ENCODE results near the gene PLB1.

The PLB1 gene

GRCh38 chr2:28576714-28577113 is 80.9 kb downstream of the PLB1 start:
- H3K36me3 Mint-ChIP-seq, result no peaks in the 10 kb centered on the region
- H3K4me3 Mint-ChIP-seq, result no peak overlapping the region
- H3K9me3 Mint-ChIP-seq, result no peaks in the 10 kb centered on the region
- no peak for DNase-seq (ENCODE audit: low spot score in 2 of 2)
- no peak overlapping the region for H3K27ac Mint-ChIP-seq
- no peaks in the 10 kb centered on the region for H3K4me1 Mint-ChIP-seq
- ATAC-seq, result no peak

DNA sequence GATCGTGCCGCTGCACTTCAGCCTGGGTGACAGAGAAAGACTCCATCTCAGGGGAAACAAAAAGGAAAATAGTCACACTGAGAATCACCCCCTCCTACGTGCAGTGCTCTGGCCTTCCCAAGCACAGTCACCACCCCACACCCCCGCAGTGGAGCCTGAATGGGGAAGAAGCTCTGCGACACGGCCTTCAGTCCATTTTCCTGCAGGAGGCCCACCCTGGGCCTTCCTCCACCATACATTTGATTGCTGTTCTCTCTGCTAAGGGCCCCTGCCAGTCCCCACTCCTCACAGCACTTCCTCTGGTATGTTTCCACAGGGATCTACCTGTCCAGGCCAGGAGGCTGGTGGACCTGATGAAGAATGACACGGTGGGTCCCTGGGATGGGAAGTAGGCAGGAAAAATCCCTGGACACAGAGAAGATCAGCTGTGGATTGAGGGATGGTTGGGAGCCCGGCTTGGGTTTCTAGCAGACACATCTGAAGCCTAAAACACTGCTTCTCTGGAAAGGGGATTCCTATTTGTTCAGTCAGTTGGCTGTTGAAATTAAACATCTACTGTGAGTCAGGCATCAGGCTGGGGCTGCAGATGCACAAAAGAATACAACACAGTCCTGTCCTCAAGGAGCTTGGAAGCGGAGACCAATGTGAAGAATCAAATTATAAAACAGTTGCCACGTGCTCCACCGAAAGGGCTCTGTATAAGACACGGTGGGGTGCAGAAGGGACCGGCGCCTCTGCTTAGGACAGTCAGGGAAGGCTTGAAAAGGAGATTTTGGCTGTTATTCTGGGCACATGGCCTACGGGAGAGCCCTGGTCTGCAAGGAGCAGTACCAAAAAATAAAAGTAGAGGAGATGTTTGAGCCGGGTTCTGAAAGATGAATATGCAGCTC is 82.2 kb downstream of the PLB1 start:
- Mint-ChIP-seq H3K4me1 (no peaks in the 10 kb centered on the region), H3K27ac (no peak overlapping the region), H3K9me3 (no peaks in the 10 kb centered on the region), H3K36me3 (no peaks in the 10 kb centered on the region), H3K4me3 (no peak overlapping the region)
- ATAC-seq (no peak), DNase-seq (ENCODE audit: low spot score in 2 of 2) (no peak)

- no peak overlapping the region for H3K27ac Mint-ChIP-seq
- DNase-seq (ENCODE audit: low spot score in 2 of 2) (no peak), ATAC-seq (no peak)
- H3K9me3 Mint-ChIP-seq, result no peaks in the 10 kb centered on the region
- H3K36me3 Mint-ChIP-seq, result no peaks in the 10 kb centered on the region
- peaks cover 1% of the 10 kb centered on the region for H3K4me1 Mint-ChIP-seq
- H3K4me3 Mint-ChIP-seq, result no peak overlapping the region
These were observed 82.9 kb downstream of the PLB1 start for GRCh38 chr2:28578774-28579173.

DNA sequence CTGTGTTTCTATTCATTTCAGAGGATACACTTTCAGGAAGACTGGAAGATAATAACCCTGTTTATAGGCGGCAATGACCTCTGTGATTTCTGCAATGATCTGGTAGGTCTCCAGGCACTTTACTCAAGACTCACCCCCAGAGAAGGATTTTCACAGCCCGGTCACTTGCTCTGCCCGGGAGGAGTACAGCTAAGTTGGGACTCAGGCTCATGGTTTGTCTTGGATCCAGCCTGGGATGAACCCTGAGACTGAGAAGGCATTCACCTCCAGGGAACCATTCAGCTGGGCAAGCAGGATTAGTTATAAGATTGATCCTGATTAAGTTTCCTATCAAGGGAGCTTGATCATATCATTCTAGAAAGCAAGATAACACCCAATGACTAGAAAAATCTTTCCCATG is 83.7 kb downstream of the PLB1 start:
- no peak for DNase-seq (ENCODE audit: low spot score in 2 of 2)

GRCh38 chr2:28580078-28580477 is 84.2 kb downstream of the PLB1 start:
- H3K27ac Mint-ChIP-seq, result peak overlapping the region; percentile 26
- no peak for ATAC-seq
- no peak for DNase-seq (ENCODE audit: low spot score in 2 of 2)
- H3K4me3 Mint-ChIP-seq, result no peak overlapping the region
- H3K4me1 Mint-ChIP-seq, result peaks cover 12% of the 10 kb centered on the region
- no peaks in the 10 kb centered on the region for H3K36me3 Mint-ChIP-seq
- H3K9me3 Mint-ChIP-seq, result no peaks in the 10 kb centered on the region

More for the DNA sequence above, 83.7 kb downstream of the PLB1 start:
- ATAC-seq, result no peak
- H3K4me1 Mint-ChIP-seq, result peaks cover 10% of the 10 kb centered on the region
- no peak overlapping the region for H3K27ac Mint-ChIP-seq
- no peak overlapping the region for H3K4me3 Mint-ChIP-seq
- H3K36me3 Mint-ChIP-seq, result no peaks in the 10 kb centered on the region
- no peaks in the 10 kb centered on the region for H3K9me3 Mint-ChIP-seq

- peak overlapping the region; percentile 8 for H3K27ac Mint-ChIP-seq
- H3K36me3 Mint-ChIP-seq, result no peaks in the 10 kb centered on the region
- ATAC-seq (no peak), DNase-seq (ENCODE audit: low spot score in 2 of 2) (no peak)
- no peaks in the 10 kb centered on the region for H3K9me3 Mint-ChIP-seq
- H3K4me1 Mint-ChIP-seq, result peaks cover 12% of the 10 kb centered on the region
- no peak overlapping the region for H3K4me3 Mint-ChIP-seq
These were observed 85.5 kb downstream of the PLB1 start for GRCh38 chr2:28581312-28581711.

DNA sequence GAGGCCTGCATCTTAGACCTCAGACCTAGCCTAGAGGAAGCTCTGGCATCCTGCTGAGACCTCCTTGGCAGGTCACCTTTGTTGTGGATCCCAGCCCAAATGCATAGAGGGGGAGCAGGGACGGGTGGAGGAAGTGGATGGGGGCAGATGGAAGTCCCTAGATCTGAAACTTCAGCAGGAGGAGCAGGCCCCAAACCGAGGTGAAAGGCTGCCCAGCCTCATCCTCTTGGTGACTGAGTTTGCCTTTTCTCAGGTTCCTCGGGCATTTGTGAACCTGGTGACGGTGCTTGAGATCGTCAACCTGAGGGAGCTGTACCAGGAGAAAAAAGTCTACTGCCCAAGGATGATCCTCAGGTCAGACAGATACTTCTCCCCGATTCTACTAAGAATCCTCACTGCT is 86.3 kb downstream of the PLB1 start:
- DNase-seq (ENCODE audit: low spot score in 2 of 2) (no peak), ATAC-seq (no peak)
- no peak overlapping the region for H3K4me3 Mint-ChIP-seq
- H3K9me3 Mint-ChIP-seq, result no peaks in the 10 kb centered on the region
- no peak overlapping the region for H3K27ac Mint-ChIP-seq
- H3K36me3 Mint-ChIP-seq, result no peaks in the 10 kb centered on the region
- peaks cover 16% of the 10 kb centered on the region for H3K4me1 Mint-ChIP-seq

DNA sequence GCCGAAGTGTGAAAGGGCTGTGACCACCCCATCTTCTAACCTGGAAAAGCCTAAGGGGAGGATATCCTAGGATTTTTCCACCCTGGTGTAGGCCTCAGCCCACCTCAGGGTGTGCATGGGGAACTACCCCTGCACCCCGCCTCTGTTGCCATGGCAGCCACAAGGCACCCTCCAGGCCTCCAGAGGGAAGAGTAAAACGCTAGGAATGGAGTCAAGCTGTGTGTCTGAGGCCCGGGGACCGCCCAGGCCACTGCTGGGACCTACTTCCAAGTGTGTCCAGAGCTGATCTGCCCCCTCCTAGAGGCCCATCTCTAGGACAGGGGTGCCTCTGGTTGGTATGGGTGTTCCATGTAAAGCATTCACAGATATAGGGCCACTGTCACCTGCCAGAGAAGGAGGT is 86.7 kb downstream of the PLB1 start:
- Mint-ChIP-seq H3K9me3 (no peaks in the 10 kb centered on the region), H3K4me3 (no peak overlapping the region), H3K4me1 (peaks cover 21% of the 10 kb centered on the region), H3K36me3 (no peaks in the 10 kb centered on the region), H3K27ac (no peak overlapping the region)
- ATAC-seq, result no peak
- DNase-seq (ENCODE audit: low spot score in 2 of 2), result no peak

DNA sequence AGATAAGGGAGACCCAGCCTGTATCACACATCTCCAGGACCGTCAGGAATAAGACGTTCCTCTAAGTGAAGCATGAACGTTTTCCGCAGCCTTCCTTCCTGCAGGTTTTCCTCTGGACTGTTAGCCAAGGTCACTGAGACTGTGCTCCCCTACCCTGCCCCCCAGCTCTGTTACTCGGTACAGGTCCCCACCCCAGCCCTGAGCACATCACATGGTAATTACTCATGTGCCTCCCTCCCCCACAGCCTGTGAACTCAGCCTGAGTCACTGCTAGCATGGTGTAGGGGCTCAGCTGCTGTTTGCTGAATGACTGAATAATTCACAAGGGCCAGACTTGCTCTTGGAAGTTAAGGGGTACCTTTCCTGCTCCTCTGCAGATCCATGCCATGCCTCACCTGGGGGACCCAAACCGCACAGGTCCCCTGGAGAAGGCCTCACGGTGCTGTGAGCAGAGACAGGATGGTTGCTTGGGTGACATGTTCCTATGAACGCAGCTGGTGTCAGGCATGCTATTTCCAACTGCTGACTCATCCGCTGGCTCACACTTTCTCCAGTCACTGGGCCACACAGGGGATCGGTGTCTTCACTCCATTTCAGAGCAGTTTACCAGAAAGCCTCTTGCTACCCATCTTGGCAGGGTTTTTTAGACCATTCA is 88.2 kb downstream of the PLB1 start:
- Mint-ChIP-seq H3K4me1 (peaks cover 31% of the 10 kb centered on the region), H3K9me3 (no peaks in the 10 kb centered on the region), H3K4me3 (peak overlapping the region; percentile 45), H3K36me3 (no peaks in the 10 kb centered on the region), H3K27ac (peak overlapping the region; percentile 26)
- peak; percentile 97 for ATAC-seq
- peak; percentile 54 to 78 for DNase-seq (ENCODE audit: low spot score in 2 of 2)

DNA sequence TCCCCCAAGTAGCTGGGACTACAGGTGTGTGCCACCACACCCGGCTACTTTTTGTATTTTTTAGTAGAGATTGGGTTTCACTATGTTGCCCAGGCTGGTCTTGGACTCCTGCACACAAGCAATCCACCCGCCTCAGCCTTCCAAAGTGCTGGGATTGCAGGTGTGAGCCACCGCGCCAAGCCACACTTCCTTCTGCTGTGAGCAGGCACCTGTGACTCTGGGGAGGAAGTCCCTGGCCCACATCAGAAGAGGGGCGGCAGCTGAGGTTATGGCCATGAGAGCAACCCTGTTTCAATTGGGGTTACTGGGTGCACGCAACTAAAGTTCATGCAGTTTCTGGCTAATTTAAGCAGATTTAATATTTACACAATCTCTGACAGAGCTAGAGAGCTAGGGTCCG is 91.0 kb downstream of the PLB1 start:
- DNase-seq (ENCODE audit: low spot score in 2 of 2) (no peak), ATAC-seq (no peak)
- no peak overlapping the region for H3K4me3 Mint-ChIP-seq

GRCh38 chr2:28587526-28588291 is 91.8 kb downstream of the PLB1 start:
- Mint-ChIP-seq H3K9me3 (no peaks in the 10 kb centered on the region), H3K4me3 (peak overlapping the region; percentile 0), H3K4me1 (peaks cover 36% of the 10 kb centered on the region), H3K36me3 (no peaks in the 10 kb centered on the region), H3K27ac (no peak overlapping the region)
- DNase-seq (ENCODE audit: low spot score in 2 of 2) (no peak), ATAC-seq (no peak)

More for the DNA sequence above, 91.0 kb downstream of the PLB1 start:
- Mint-ChIP-seq H3K9me3 (no peaks in the 10 kb centered on the region), H3K4me1 (peaks cover 36% of the 10 kb centered on the region), H3K27ac (no peak overlapping the region), H3K36me3 (no peaks in the 10 kb centered on the region)

- DNase-seq (ENCODE audit: low spot score in 2 of 2), result no peak
These were observed 92.4 kb downstream of the PLB1 start for GRCh38 chr2:28588292-28588670.

DNA sequence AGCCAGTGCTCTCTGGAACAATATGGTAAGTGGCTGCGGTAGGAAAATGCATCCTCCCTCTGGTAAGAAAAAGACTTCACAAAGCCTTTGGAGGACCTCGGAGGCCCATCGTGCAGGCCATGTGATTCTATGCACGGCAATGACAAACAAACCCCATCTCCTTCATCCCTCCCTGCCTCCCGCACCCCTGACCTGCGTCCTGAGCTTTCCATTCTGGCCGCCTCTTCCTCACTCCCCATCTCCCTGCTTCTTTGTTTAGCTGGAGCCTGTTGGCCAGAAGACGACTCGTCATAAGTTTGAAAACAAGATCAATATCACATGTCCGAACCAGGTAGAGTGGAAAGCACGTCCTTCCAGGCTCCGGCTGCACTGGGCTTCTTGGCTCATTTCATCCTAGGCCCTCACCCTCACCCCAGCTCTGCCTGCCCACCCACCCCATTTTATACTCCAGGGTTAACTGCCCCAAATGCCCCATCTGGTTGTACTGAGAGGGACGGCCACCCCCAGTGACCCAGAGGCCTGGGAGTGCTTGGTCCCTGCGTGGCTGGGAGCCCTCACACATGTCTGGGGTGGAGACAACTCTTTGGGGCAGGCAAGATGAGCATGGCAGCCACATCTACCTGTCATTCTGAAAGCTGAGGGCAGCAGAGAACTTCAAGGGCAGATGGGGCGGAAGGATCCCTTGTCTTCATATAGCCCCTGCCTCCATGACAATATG is 94.0 kb downstream of the PLB1 start:
- H3K36me3 Mint-ChIP-seq, result no peaks in the 10 kb centered on the region
- no peak for DNase-seq (ENCODE audit: low spot score in 2 of 2)
- H3K4me3 Mint-ChIP-seq, result no peak overlapping the region
- H3K4me1 Mint-ChIP-seq, result peaks cover 36% of the 10 kb centered on the region
- no peak for ATAC-seq
- H3K27ac Mint-ChIP-seq, result peak overlapping the region; percentile 81
- no peaks in the 10 kb centered on the region for H3K9me3 Mint-ChIP-seq

More at GRCh38 chr2:28588292-28588670, 92.4 kb downstream of the PLB1 start:
- Mint-ChIP-seq H3K27ac (no peak overlapping the region), H3K36me3 (no peaks in the 10 kb centered on the region), H3K4me1 (peaks cover 36% of the 10 kb centered on the region), H3K4me3 (peak overlapping the region; percentile 0), H3K9me3 (no peaks in the 10 kb centered on the region)
- no peak for ATAC-seq

- no peak for ATAC-seq
- H3K4me3 Mint-ChIP-seq, result no peak overlapping the region
- H3K9me3 Mint-ChIP-seq, result no peaks in the 10 kb centered on the region
- H3K27ac Mint-ChIP-seq, result peak overlapping the region; percentile 81
- DNase-seq (ENCODE audit: low spot score in 2 of 2), result no peak
- H3K36me3 Mint-ChIP-seq, result no peaks in the 10 kb centered on the region
- H3K4me1 Mint-ChIP-seq, result peaks cover 40% of the 10 kb centered on the region
These were observed 94.8 kb downstream of the PLB1 start for GRCh38 chr2:28590496-28591301.

Measured in stimulated activated effector memory CD8-positive, alpha-beta T cell treated with anti-CD3 and anti-CD28 coated beads, Interleukin-12 subunit alpha, Interleukin-12 subunit beta, amount 100 ng/mL, for 72 hours (primary cell).